Panc1 (cell line): ENCODE data around the gene MCM3AP.
A peak's percentile ranks its signal among the peaks of the same experiment; 100 is the strongest.

ENCODE experiments used
- POLR2AphosphoS5 ChIP-seq: IDR thresholded peaks from 2 replicates; pipeline ENCODE4 v1.6.1; 2012; ENCODE audit warnings: mild to moderate bottlenecking, low read depth, low read length, moderate library complexity
- SIN3A ChIP-seq: IDR thresholded peaks from 2 replicates; pipeline ENCODE4 v1.6.1; 2012; ENCODE audit warnings: low read depth, mild to moderate bottlenecking, low read length, moderate library complexity, borderline replicate concordance; ENCODE audit not compliant: insufficient read depth
- TF ChIP-seq, protein P1 (sequence below): fragments of 450-650 bp; IDR thresholded peaks from 2 replicates; pipeline ENCODE4 v1.5.1; 2017; ENCODE audit warnings: mild to moderate bottlenecking
- TF ChIP-seq, protein P2 (sequence below), 2 experiments: IDR thresholded peaks; 2 replicates each; pipeline ENCODE4 v1.6.1; 2011 to 2012; ENCODE audit warnings: low read depth in 2 of 2, control low read depth in 1 of 2, low read length in 1 of 2, mild to moderate bottlenecking in 1 of 2, moderate library complexity in 1 of 2; ENCODE audit not compliant: insufficient read depth in 1 of 2

DNA sequence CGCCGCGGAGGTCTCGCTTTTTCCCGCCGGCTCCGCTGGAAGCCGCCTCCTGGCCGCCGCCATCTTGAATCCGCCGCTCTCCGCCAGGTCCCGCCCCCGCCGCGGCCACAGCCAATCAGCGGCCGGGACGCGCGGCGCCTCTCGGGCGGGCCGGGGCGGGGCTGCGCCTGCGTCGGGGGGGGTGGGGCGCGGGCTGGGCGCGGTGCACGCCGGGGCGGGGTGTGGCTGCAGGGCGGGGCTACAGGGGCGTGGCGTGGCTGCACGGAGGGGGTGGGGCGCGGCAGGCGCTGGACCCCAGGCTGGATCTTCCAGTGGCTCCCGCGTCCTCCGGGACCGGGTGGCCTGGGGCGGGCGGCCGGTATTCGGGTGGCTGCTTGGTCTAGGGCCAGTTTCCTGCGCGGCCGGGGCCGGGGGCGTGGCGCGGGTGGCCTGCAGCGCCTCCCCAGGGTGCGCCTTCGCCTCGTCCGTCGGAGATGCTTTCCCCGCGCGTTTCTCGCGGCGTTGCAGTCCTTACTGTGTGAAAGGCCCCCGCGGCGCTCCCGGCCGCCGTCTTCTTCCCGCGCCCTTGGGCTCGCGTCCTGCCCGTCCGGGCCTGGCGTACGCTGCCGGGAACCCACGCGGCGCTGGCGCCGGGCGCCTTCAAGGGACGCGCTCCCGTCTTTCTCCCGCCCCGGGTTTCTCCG, 39.1 kb upstream of the MCM3AP start:
- TF ChIP-seq POLR2AphosphoS5, result no peak
- TF ChIP-seq, protein P1, sequence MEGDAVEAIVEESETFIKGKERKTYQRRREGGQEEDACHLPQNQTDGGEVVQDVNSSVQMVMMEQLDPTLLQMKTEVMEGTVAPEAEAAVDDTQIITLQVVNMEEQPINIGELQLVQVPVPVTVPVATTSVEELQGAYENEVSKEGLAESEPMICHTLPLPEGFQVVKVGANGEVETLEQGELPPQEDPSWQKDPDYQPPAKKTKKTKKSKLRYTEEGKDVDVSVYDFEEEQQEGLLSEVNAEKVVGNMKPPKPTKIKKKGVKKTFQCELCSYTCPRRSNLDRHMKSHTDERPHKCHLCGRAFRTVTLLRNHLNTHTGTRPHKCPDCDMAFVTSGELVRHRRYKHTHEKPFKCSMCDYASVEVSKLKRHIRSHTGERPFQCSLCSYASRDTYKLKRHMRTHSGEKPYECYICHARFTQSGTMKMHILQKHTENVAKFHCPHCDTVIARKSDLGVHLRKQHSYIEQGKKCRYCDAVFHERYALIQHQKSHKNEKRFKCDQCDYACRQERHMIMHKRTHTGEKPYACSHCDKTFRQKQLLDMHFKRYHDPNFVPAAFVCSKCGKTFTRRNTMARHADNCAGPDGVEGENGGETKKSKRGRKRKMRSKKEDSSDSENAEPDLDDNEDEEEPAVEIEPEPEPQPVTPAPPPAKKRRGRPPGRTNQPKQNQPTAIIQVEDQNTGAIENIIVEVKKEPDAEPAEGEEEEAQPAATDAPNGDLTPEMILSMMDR, result no peak
- TF ChIP-seq SIN3A, result peak; percentile 78; the same call in 1 of the 2 replicates
- TF ChIP-seq, protein P2, sequence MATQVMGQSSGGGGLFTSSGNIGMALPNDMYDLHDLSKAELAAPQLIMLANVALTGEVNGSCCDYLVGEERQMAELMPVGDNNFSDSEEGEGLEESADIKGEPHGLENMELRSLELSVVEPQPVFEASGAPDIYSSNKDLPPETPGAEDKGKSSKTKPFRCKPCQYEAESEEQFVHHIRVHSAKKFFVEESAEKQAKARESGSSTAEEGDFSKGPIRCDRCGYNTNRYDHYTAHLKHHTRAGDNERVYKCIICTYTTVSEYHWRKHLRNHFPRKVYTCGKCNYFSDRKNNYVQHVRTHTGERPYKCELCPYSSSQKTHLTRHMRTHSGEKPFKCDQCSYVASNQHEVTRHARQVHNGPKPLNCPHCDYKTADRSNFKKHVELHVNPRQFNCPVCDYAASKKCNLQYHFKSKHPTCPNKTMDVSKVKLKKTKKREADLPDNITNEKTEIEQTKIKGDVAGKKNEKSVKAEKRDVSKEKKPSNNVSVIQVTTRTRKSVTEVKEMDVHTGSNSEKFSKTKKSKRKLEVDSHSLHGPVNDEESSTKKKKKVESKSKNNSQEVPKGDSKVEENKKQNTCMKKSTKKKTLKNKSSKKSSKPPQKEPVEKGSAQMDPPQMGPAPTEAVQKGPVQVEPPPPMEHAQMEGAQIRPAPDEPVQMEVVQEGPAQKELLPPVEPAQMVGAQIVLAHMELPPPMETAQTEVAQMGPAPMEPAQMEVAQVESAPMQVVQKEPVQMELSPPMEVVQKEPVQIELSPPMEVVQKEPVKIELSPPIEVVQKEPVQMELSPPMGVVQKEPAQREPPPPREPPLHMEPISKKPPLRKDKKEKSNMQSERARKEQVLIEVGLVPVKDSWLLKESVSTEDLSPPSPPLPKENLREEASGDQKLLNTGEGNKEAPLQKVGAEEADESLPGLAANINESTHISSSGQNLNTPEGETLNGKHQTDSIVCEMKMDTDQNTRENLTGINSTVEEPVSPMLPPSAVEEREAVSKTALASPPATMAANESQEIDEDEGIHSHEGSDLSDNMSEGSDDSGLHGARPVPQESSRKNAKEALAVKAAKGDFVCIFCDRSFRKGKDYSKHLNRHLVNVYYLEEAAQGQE (IDR thresholded peaks at IDR 0.05; ENCODE audit: insufficient read depth in 1 of 2, low read depth in 2 of 2, low read length in 1 of 2), result no peak
